Activated CD4-positive, alpha-beta T cell treated with anti-CD3 and anti-CD28 coated beads, Interleukin-2, amount 50 U/mL, for 48 hours (primary cell): ENCODE measurements around the gene PCDHGA9.
A peak's percentile ranks its signal among the peaks of the same experiment; 100 is the strongest.
"Not testable (repeated sequence)": the region's sequence is repeated elsewhere in the genome, so short reads cannot be mapped to it uniquely, and the experiment has no call there.

Experiments
- DNase-seq, 2 experiments: peaks; one replicate each; pipeline ENCODE4 v3.0.0-alpha.2; 2020

The PCDHGA9 gene

GRCh38 chr5:141402553-141403243, at the start of gene PCDHGA9:
TSS of gene PCDHGA9 (plus strand) at chr5:141402778. CDS start at chr5:141402953, 175 bp downstream.
- no peak for DNase-seq

- no peak for DNase-seq
These were observed 47.6 kb upstream of the PCDHGA9 start, which contains the start of gene PCDHGA4 for GRCh38 chr5:141354900-141355469. TSS of gene PCDHGA4 (plus strand) at chr5:141355021. CDS start at chr5:141355108, 87 bp downstream.

GRCh38 chr5:141355641-141356040, 46.9 kb upstream of the PCDHGA9 start:
- DNase-seq = no peak

- no peak for DNase-seq
These were observed 46.4 kb upstream of the PCDHGA9 start for GRCh38 chr5:141356133-141356532.

- no peak for DNase-seq
These were observed 45.6 kb upstream of the PCDHGA9 start for GRCh38 chr5:141356950-141357349.

- no peak for DNase-seq
These were observed 42.7 kb upstream of the PCDHGA9 start, which contains the start of gene PCDHGB2 for GRCh38 chr5:141359790-141360426. TSS of gene PCDHGB2 (plus strand) at chr5:141359994. CDS start at chr5:141360136, 142 bp downstream.

- DNase-seq = no peak
These were observed 41.9 kb upstream of the PCDHGA9 start for GRCh38 chr5:141360685-141361084.

GRCh38 chr5:141362719-141363118, 39.9 kb upstream of the PCDHGA9 start:
- DNase-seq = no peak

GRCh38 chr5:141363952-141364660, 38.5 kb upstream of the PCDHGA9 start, which contains the start of gene PCDHGA5:
TSS of gene PCDHGA5 (plus strand) at chr5:141364162. CDS start at chr5:141364331, 169 bp downstream.
- DNase-seq = no peak

GRCh38 chr5:141366016-141366896, 36.3 kb upstream of the PCDHGA9 start:
- DNase-seq = no peak

GRCh38 chr5:141369994-141370848, 32.4 kb upstream of the PCDHGA9 start, which contains the start of gene PCDHGB3:
TSS of gene PCDHGB3 (plus strand) at chr5:141370242. CDS start at chr5:141370395, 153 bp downstream.
- DNase-seq = peak; percentile 13 to 36

- no peak for DNase-seq
These were observed 30.8 kb upstream of the PCDHGA9 start for GRCh38 chr5:141371572-141372475.

- no peak for DNase-seq
These were observed 28.8 kb upstream of the PCDHGA9 start, which contains the start of gene PCDHGA6 for GRCh38 chr5:141373673-141374317. TSS of gene PCDHGA6 (plus strand) at chr5:141373891. CDS start at chr5:141374084, 193 bp downstream.

GRCh38 chr5:141374627-141375026, 28.0 kb upstream of the PCDHGA9 start:
- DNase-seq = no peak

GRCh38 chr5:141375444-141376155, 27.0 kb upstream of the PCDHGA9 start:
- not testable (repeated sequence) for DNase-seq

GRCh38 chr5:141382469-141383294, 19.9 kb upstream of the PCDHGA9 start, which contains the start of gene PCDHGA7:
TSS of gene PCDHGA7 (plus strand) at chr5:141382742. CDS start at chr5:141382900, 158 bp downstream.
- no peak for DNase-seq

- DNase-seq = no peak
These were observed 19.2 kb upstream of the PCDHGA9 start for GRCh38 chr5:141383345-141383744.
